Gastroesophageal sphincter (tissue), 3 donors: Measurements from ENCODE around the gene SLC6A13.

Source experiments
- CTCF ChIP-seq, 4 experiments: fragments of 200-600 bp in 2 of 4; fragments of 450-650 bp in 2 of 4; sonication (generic) in 1 of 4; IDR thresholded peaks; one replicate each; pipeline ENCODE4 v1.5.1; 2017 to 2019; ENCODE audit warnings: antibody characterized with exemption in 4 of 4, mild to moderate bottlenecking in 2 of 4, moderate library complexity in 2 of 4
- POLR2AphosphoS5 ChIP-seq: sonication (generic); formaldehyde crosslinking; IDR thresholded peaks from one replicate; pipeline ENCODE4 v1.6.1; 2017; ENCODE audit warnings: antibody characterized with exemption

- TF ChIP-seq CTCF (IDR thresholded peaks at IDR 0.05) = no peak
- no peak for TF ChIP-seq POLR2AphosphoS5
Measured at GRCh38 chr12:223841-224240, 38.8 kb downstream of the SLC6A13 start.
